CD4-positive, alpha-beta T cell treated with Interleukin-10 for 1 hour (primary cell): Measurements from ENCODE around the gene PRSS50.

Experiments used
- DNase-seq: peaks from one replicate; pipeline ENCODE4 v3.0.0-alpha.2; 2020

The PRSS50 gene

GRCh38 chr3:46669191-46669999, 48.3 kb downstream of the PRSS50 start:
- no peak for DNase-seq

DNA sequence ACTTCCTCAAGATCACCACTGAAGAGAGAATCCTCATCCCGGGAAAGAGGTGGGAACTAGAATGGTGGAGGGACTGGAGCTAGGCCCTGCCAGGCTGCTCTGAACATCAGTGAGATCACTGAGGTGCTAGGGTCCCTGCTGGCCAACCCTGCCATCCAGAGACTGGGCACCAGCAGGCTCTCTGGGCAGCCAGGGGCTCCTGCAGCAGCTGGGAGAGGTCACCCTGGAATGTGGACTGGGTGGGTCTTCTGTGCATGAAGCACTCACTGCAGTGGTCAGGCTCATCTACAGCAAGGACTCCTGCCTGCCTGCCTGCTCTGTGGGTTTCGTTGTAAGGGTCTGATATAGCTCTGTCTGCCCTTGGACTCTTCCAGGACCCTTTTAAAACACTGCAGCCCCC, 49.1 kb downstream of the PRSS50 start:
- no peak for DNase-seq

DNA sequence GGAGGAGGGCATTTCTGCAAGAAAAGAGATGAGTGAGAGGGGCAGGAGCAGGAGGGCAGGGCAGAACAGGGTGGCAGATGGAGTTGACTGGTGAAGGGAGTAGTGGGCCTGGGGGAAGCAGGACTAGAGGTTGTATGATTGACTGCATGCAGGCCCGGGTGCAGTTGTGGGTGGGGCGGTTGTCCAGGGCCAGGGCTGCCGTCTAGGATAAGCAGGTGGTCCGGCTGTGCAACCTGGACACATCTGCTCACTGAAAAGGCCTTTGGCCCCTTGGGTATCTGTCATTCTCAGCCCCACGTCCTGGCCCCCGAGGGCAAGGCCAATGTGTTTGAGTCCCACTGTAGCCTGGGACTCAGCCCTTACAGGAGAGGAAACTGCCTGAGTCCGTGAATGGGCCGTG, 49.6 kb downstream of the PRSS50 start:
- DNase-seq: no peak

DNA sequence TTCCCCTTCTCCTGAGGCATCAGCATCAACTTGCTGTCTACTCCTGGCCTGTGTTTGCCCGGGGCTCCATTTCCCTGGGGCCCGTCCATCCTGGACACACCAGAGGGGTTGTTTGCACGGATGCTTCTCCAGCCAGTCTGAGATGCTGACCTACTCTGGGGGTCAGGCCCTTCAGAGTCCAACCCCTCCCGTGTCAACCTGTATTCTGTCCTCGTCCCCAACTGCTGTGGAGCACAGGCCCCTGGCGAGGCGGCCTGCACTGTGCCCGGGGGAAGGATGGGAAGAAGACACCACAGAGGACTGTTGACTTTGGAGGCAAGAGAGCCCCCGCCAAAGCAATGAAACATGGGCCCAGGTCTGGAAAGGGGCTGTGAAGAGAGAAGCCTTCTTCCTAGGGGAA, 50.0 kb downstream of the PRSS50 start:
- DNase-seq: no peak

DNA sequence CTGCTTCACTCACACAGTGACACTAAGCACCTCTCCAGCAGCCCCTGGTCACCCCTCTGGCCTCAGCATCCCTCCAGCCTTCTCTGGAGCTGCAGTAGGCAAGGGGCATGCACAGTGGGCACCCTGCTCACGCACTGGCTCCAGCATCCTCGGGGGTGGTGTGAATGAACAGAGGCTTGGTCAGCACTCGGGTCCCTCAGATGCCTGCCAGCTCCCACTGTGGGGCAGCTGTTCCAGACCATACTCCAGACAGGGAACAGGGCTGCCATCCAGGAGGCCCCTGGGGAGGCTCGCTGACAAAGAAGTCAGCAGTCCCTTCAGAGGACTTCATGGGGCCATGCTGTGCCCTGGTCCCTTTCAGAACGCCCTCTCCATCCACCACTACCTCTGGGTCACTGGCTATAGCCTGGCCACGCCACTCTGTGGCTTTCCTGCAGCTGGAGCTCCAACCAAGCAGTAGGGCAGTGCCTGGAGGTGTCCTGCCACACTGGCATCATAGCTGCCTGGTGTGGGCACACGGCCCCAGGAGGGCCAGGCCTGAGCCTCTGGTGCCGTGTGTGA, 50.5 kb downstream of the PRSS50 start:
- no peak for DNase-seq

GRCh38 chr3:46666453-46666845, 51.2 kb downstream of the PRSS50 start:
- no peak for DNase-seq

DNA sequence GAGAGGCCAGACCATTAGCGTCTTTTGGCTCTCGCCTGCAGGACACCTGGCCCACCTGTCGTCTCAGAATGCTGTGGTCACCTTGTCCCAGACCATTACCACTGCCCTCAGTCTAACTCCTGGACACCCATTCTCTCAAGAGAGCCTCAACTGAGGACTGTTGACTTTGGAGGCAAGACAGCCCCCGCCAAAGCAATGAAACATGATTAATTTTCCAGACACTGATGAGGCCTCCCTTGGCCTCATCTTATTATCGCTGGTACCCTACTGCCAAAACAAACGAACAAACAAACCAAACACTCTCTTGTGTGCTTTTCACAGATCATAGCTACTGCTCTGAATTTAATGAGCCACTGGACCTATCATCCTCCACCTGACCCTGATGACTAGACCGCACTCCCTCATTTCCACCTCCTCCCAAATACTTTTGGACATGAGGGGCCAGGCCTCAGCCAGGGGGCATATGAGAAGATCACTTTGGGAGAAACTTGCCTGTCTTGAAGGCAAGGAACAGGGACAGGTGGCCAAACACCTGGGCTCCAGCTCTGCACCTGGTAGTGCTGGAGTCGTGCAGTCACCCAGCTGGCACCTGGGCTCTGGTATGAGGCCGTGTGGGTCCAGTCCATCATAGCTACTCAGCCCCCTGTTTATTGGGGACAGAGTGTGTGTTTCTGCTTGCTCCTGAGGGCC, 51.8 kb downstream of the PRSS50 start:
- no peak for DNase-seq

GRCh38 chr3:46664971-46665762, 52.5 kb downstream of the PRSS50 start:
- DNase-seq: no peak

DNA sequence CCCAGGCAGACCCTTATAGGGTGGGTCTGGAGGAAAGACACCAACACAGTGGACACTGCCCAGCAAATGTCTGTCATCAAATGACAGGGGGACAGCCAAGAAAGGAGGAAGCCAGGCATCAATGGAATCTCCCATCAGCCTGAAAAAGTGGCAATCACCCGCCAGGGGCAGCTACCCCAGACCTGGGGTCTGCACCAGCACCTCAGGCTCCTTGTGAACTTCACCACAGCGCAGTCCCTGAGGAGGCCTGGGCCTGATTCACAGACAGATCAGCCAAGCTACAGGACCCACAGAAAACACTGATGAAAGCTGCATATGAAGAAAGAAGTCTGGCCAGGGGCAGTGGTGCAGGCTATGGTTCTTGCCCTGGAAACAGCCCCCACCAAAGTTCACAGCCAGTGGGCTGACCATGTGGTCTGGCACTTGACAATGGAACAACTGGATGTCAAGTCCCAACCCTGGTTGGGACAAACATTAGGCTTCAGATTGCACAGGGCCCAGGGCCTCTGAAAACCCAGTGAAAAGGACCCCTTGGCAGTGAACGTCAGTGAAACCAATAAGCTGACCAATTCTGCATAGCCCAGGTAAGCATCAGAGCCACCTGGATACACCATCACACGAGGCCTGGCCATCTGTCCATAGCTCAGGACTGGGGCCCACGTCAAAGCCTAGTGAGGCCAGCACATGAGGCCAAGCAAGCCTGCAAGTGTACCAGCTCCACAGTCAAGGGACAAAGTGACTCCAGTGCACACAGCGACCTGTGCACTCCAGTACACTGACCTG, 53.3 kb downstream of the PRSS50 start:
- no peak for DNase-seq

DNA sequence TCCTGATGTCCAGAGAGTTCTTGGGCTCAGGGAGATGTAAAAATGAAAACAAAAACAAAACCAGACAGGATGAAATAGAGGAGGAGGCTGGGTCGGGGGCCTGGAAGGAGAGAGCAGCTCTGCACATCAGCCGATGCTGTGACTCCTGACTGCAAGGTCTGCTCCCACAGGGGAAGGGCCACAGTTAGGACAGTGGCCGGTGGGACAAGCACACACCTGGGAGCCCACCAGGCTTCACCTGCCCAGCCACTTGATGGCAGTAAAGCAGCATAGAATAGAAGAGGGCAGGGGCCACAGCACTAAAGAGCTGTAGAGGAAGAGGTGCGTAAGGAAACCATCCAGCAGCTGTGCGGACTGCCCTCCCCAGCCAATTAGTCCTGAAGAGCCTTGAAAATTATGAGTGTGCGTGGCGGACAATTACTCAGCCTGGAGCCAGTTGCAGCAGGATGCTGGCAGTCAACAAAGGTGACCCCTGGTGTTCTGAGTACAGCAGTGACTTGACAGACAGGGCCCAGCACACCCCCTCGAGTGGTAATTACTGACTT, 54.0 kb downstream of the PRSS50 start:
- peak; percentile 16 for DNase-seq

DNA sequence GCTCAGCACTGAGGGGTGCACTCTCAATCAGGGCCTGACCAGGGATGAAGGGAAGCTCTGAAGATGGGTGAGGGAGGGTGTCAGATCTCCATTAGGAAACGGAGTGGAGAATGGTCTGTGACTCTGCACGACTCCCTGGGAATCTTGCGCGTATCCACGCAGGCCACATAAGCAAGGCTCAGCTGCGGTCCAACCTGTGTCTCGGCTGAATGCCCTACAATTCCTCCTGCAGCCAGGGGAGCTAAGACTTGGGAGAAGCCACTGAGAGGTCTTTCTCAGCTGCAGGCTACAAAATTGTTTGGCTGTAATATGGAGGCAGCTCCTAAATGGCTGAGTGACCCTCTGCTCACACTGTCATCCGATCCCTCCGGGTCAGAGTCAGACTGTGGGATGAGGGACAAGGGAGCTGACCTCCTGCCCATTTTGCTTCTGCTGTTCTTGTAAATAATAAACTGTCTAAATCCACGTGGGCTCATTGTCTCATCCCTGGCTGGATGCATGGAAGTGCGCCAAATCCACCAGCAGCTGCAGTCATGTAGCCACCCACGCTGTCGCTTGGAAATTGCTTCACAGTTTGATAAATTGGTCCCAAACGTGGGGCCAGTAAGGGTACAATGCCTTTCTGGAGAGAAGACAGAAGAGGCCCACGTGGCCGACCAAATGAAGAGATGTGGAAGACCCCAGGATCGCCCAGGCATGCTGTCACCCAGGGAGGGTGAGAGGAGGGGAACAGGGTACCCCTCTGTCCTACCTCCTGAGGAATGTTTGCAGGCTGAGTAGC, 54.7 kb downstream of the PRSS50 start:
- DNase-seq: no peak
